Lower leg skin (tissue), 4 donors: ENCODE measurements around the gene AGXT. TPM values are rescaled to one million over a fixed set of nuclear protein-coding genes. Genes with fewer than 3 reads are reported as not detected.

Experiments
- DNase-seq, 2 donors: peaks; one replicate each; pipeline ENCODE4 v3.0.0-alpha.2; 2019; ENCODE audit warnings: low spot score in 2 of 2
- H3K4me3 ChIP-seq: fragments of 200-600 bp; sonication (generic); 2 replicates; pipeline ENCODE4 v1.5.1; 2017; ENCODE audit warnings: mild to moderate bottlenecking, low read depth; ENCODE audit not compliant: poor library complexity, severe bottlenecking
- CTCF ChIP-seq, 3 donors: fragments of 450-650 bp; IDR thresholded peaks; one replicate each; pipeline ENCODE4 v1.5.1; 2016; ENCODE audit warnings: antibody characterized with exemption in 3 of 3, mild to moderate bottlenecking in 3 of 3, moderate library complexity in 2 of 3
- POLR2A ChIP-seq, 2 donors: fragments of 450-650 bp; IDR thresholded peaks; one replicate each; pipeline ENCODE4 v1.6.1; 2016 to 2017; ENCODE audit warnings: antibody characterized with exemption in 2 of 2, mild to moderate bottlenecking in 1 of 2, moderate library complexity in 1 of 2
- WGBS, 2 donors: methylation state at CpG; one replicate each; pipeline ENCODE4 v1.1.5; 2018; 5-methylcytosine and 5-hydroxymethylcytosine counted together
- intact Hi-C: fragments of 100-400 bp; cut with DNase I; formaldehyde crosslinking; loops from one replicate; pipeline ENCODE4 v1.15.0; 2023; ENCODE audit warnings: low total_unique reads
- total RNA-seq, 4 donors: library from RNA; depleted of rRNA; stranded (reverse); fragments of >200 nt; gene quantifications; one replicate each; pipeline ENCODE4 v1.1.0, GENCODE V29; 2016

The AGXT gene
- total RNA-seq, 4 donors from 2014 or later = not detected

- WGBS, 2 donors = 76 to 81% methylated on average over 7 of the region's 7 CpGs
- intact Hi-C loops = no loop called here
- DNase-seq = no peak
- TF ChIP-seq CTCF (IDR thresholded peaks at IDR 0.05) = no peak
- no peak overlapping the region for H3K4me3 ChIP-seq
Observed at GRCh38 chr2:240902615-240903041, 34.0 kb downstream of the AGXT start.

GRCh38 chr2:240903191-240904060 lies 34.8 kb downstream of the AGXT start:
- H3K4me3 ChIP-seq = no peak overlapping the region
- no peak for DNase-seq
- no peak for TF ChIP-seq POLR2A (IDR thresholded peaks at IDR 0.05)
- no peak for TF ChIP-seq CTCF (IDR thresholded peaks at IDR 0.05)
- intact Hi-C loops = no loop called here
- 84 to 89% methylated on average over 33 to 34 of the region's 34 CpGs for WGBS, 2 donors

GRCh38 chr2:240904216-240905175 lies 35.9 kb downstream of the AGXT start:
- no peak overlapping the region for H3K4me3 ChIP-seq
- DNase-seq = no peak
- TF ChIP-seq POLR2A (IDR thresholded peaks at IDR 0.05) (no peak), CTCF (IDR thresholded peaks at IDR 0.05) (no peak)
- intact Hi-C loops = no loop called here
- 80 to 84% methylated on average over 18 of the region's 19 CpGs for WGBS, 2 donors

- WGBS, 2 donors = 76% methylated on average over 3 to 13 of the region's 13 CpGs
- TF ChIP-seq CTCF (IDR thresholded peaks at IDR 0.05) (no peak), POLR2A (IDR thresholded peaks at IDR 0.05) (no peak)
- H3K4me3 ChIP-seq = no peak overlapping the region
- DNase-seq = no peak
- intact Hi-C loops = no loop called here
Observed at GRCh38 chr2:240905176-240905781, 36.7 kb downstream of the AGXT start.

- intact Hi-C loops = no loop called here
- H3K4me3 ChIP-seq = no peak within 1 kb of the TSS
- DNase-seq = no peak
- 35 to 40% methylated on average over 18 to 23 of the region's 23 CpGs for WGBS, 2 donors
- TF ChIP-seq POLR2A (IDR thresholded peaks at IDR 0.05) (no peak), CTCF (IDR thresholded peaks at IDR 0.05) (no peak)
Observed at GRCh38 chr2:240906141-240906910, 37.7 kb downstream of the AGXT start, which contains the start of gene CROCC2. CROCC2 (plus strand) TSS chr2:240906336; CDS start chr2:240906514, 178 bp downstream.
